Measurements from ENCODE around the gene OR2T6. TPM values are rescaled to one million over a fixed set of nuclear protein-coding genes. Genes with fewer than 3 reads are reported as not detected.

Gene OR2T6, protein sequence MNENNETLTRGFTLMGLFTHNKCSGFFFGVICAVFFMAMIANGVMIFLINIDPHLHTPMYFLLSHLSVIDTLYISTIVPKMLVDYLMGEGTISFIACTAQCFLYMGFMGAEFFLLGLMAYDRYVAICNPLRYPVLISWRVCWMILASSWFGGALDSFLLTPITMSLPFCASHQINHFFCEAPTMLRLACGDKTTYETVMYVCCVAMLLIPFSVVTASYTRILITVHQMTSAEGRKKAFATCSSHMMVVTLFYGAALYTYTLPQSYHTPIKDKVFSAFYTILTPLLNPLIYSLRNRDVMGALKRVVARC
- total RNA-seq (not detected), polyA plus RNA-seq (not detected)
- long read RNA-seq, donor 1 = 0 reads
- long read RNA-seq, donor 2 = 0 reads
- long read RNA-seq, donor 3 = 0 reads
- long read RNA-seq, donor 4 = 0 reads
- long read RNA-seq, donor 5 = 0 reads
- long read RNA-seq, donor 6 = 0 reads
- long read RNA-seq, donor 7 = 0 reads
- long read RNA-seq, donor 8 = 0 reads
- long read RNA-seq, donor 9 = 0 reads
- long read RNA-seq, donor 10 = 0 reads

DNA sequence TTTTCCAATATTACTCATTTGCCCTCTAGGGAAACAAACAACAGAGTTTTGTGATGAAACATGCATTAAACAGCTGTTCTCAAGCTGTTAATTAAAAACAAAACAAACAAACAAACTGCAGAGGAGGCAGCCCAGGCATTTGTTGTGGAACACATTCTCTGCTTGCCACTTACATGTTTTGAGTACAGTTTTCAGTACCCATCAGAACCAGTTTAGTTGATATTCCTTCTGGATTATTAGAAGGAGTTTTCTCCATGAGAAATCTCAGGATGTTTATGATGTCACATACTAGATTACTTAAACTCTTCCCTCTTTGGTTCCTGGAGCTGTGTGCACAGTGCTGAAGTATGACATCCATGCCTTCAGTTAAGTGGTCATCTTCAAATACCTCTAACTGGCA lies at the start of gene OR2T6:
Gene OR2T6 (plus strand): TSS at position 301 of the 400 bp plus-strand sequence. CDS start 11,863 bp downstream, outside the sequence.
- TF ChIP-seq, protein P1, sequence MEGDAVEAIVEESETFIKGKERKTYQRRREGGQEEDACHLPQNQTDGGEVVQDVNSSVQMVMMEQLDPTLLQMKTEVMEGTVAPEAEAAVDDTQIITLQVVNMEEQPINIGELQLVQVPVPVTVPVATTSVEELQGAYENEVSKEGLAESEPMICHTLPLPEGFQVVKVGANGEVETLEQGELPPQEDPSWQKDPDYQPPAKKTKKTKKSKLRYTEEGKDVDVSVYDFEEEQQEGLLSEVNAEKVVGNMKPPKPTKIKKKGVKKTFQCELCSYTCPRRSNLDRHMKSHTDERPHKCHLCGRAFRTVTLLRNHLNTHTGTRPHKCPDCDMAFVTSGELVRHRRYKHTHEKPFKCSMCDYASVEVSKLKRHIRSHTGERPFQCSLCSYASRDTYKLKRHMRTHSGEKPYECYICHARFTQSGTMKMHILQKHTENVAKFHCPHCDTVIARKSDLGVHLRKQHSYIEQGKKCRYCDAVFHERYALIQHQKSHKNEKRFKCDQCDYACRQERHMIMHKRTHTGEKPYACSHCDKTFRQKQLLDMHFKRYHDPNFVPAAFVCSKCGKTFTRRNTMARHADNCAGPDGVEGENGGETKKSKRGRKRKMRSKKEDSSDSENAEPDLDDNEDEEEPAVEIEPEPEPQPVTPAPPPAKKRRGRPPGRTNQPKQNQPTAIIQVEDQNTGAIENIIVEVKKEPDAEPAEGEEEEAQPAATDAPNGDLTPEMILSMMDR (IDR thresholded peaks at IDR 0.05) = no peak
- no peak for TF ChIP-seq POLR2A (IDR thresholded peaks at IDR 0.05)
- no peaks in the 10 kb centered on the region for H3K9me3 ChIP-seq (replicated peaks in 1 of 3)
- no peaks in the 10 kb centered on the region for H3K27me3 ChIP-seq
- H3K4me3 ChIP-seq = no peak within 1 kb of the TSS
- no peak within 1 kb of the TSS for H3K27ac ChIP-seq
- no peak for DNase-seq
- intact Hi-C loops (cut with DNase I) = no loop called here
- no peaks in the 10 kb centered on the region for H3K36me3 ChIP-seq (replicated peaks in 1 of 2)
- no peaks in the 10 kb centered on the region for H3K4me1 ChIP-seq (replicated peaks in 1 of 2)

DNA sequence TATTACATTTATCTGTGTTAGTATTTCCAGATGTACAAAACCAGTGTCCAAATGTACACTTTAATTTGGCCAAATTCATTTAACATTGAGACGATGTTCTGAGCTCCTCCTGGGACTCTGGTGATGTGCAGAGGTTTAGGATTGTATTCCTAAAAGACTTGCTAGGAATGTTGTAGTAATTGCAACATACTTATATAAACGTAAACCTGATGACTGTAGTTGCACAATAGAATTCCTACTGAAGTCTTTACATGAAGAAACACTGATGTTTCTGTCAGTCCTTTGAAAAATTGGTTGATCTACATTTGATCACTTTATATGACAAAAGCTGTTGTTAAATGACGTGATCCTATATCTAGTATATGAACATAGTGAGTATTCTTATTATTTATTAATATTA lies 32.1 kb upstream of the OR2T6 start:
- no peak overlapping the region for H3K4me3 ChIP-seq
- TF ChIP-seq, protein P1 (IDR thresholded peaks at IDR 0.05) = no peak
- no peak for TF ChIP-seq POLR2A (IDR thresholded peaks at IDR 0.05)
- H3K36me3 ChIP-seq (replicated peaks in 1 of 2) = no peaks in the 10 kb centered on the region
- H3K27ac ChIP-seq = no peak overlapping the region
- no peaks in the 10 kb centered on the region for H3K27me3 ChIP-seq
- 41 to 52% (median 44%) methylated on average over 3 of the region's 3 CpGs for WGBS, 4 donors
- intact Hi-C loops (cut with DNase I) = no loop called here
- H3K9me3 ChIP-seq (replicated peaks in 1 of 3) = no peaks in the 10 kb centered on the region
- DNase-seq = no peak
- no peaks in the 10 kb centered on the region for H3K4me1 ChIP-seq (replicated peaks in 1 of 2)

DNA sequence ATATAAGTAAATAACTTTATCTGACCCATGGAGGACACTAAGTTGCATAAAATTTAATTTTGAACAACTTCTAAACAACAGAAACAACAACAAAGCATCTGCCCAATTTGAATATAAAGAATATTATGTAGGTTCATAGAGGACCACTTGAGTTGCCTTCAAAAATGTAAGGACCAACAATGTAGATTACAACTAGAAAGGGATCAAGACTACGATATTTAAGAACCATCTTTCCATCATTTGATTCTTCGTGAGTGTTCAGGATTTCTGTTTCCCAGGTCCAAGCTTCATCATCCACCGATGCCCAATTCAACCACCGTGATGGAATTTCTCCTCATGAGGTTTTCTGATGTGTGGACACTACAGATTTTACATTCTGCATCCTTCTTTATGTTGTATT lies 27.1 kb upstream of the OR2T6 start, which contains the start of gene OR14C36:
Gene OR14C36 (plus strand): TSS at position 301 of the 400 bp plus-strand sequence. CDS start 0 bp downstream, at position 301.
- WGBS, 4 donors = 62 to 70% (median 66%) methylated on average over 4 of the region's 4 CpGs
- no peak for DNase-seq
- Histone ChIP-seq H3K36me3 (replicated peaks in 1 of 2) (no peaks in the 10 kb centered on the region), H3K27me3 (no peaks in the 10 kb centered on the region), H3K9me3 (replicated peaks in 1 of 3) (no peaks in the 10 kb centered on the region), H3K4me1 (replicated peaks in 1 of 2) (no peaks in the 10 kb centered on the region), H3K4me3 (no peak within 1 kb of the TSS), H3K27ac (no peak within 1 kb of the TSS)
- intact Hi-C loops (cut with DNase I) = no loop called here
- TF ChIP-seq, protein P1 (IDR thresholded peaks at IDR 0.05) = no peak
- no peak for TF ChIP-seq POLR2A (IDR thresholded peaks at IDR 0.05)

DNA sequence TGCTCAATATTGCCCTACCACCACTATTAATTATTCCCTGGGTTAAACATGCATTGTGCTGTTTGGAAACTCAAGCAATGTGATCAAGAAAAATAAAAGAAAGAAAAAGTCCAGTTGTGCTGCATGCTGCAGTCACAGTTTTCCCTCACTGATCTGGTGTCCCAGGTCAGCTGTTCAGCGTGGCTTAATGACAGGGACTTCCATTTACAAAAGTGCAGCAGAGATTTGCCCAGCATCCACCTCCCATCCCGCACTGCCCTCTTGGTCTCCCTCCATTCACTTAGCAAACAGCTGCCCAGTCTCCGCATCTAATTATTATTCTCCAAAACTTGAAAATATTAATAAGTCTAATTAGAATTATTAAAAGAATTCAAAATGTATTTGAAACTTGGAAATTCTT lies 16.1 kb upstream of the OR2T6 start:
- TF ChIP-seq POLR2A (IDR thresholded peaks at IDR 0.05) = no peak
- TF ChIP-seq, protein P1 (IDR thresholded peaks at IDR 0.05) = no peak
- no peaks in the 10 kb centered on the region for H3K36me3 ChIP-seq (replicated peaks in 1 of 2)
- no peaks in the 10 kb centered on the region for H3K4me1 ChIP-seq (replicated peaks in 1 of 2)
- DNase-seq = no peak
- H3K9me3 ChIP-seq (replicated peaks in 1 of 3) = no peaks in the 10 kb centered on the region
- H3K27me3 ChIP-seq = no peaks in the 10 kb centered on the region
- intact Hi-C loops (cut with DNase I) = no loop called here
- no peak overlapping the region for H3K27ac ChIP-seq
- H3K4me3 ChIP-seq = no peak overlapping the region
- WGBS, 4 donors = 48 to 62% (median 58%) methylated on average over 3 of the region's 3 CpGs

Data from adrenal gland (tissue), 19 donors.